Measurements from ENCODE around the gene PARD3. TPM values are rescaled to one million over a fixed set of nuclear protein-coding genes. Genes with fewer than 3 reads are reported as not detected.

PARD3 gene
- total and polyA plus RNA-seq, 10 of the 15 experiments (the other 5 are each of a cell fraction or from before 2014, with no cell fraction given): 2.6 to 43.1 (median 13.9) TPM

- TF ChIP-seq ZBTB40 (IDR thresholded peaks at IDR 0.05; ENCODE audit: borderline replicate concordance): no peak
- TF ChIP-seq SIN3A (IDR thresholded peaks at IDR 0.05; ENCODE audit: low read depth, low read length): peak; percentile 14; the same call in 1 of the 2 replicates
- peak; percentile 91 to 98 (median 97) for TF ChIP-seq CTCF (IDR thresholded peaks at IDR 0.05 in 2 of 3, conservative IDR thresholded peaks at IDR 0.05 in 1 of 3; ENCODE audit: control insufficient read depth in 2 of 3, extremely low read depth in 1 of 3, insufficient read depth in 1 of 3, low read depth in 3 of 3, low read length in 3 of 3)
- no peak for TF ChIP-seq RUNX3 (IDR thresholded peaks at IDR 0.05; ENCODE audit: low read length)
- no peak for TF ChIP-seq PAX8 (IDR thresholded peaks at IDR 0.05)
- 0 out of 2 replicates have a peak, but pooled peaks have one; percentile 23 for TF ChIP-seq MTA2 (IDR thresholded peaks at IDR 0.05; ENCODE audit: low read depth)
- no peak for TF ChIP-seq IRF5 (IDR thresholded peaks at IDR 0.05; ENCODE audit: borderline replicate concordance)
- no peak for TF ChIP-seq E2F4 (IDR thresholded peaks at IDR 0.05; ENCODE audit: low read depth, low read length)
- TF ChIP-seq TCF3 (IDR thresholded peaks at IDR 0.05; ENCODE audit: borderline replicate concordance, insufficient read depth, low read depth, low read length): no peak
- peak; percentile 25; the same call in 1 of the 3 replicates for TF ChIP-seq POU2F2 (IDR thresholded peaks at IDR 0.05; ENCODE audit: borderline replicate concordance, low read depth, low read length)
- TF ChIP-seq SREBF1 (IDR thresholded peaks at IDR 0.05; ENCODE audit: low read length): no peak
- TF ChIP-seq, protein P1, sequence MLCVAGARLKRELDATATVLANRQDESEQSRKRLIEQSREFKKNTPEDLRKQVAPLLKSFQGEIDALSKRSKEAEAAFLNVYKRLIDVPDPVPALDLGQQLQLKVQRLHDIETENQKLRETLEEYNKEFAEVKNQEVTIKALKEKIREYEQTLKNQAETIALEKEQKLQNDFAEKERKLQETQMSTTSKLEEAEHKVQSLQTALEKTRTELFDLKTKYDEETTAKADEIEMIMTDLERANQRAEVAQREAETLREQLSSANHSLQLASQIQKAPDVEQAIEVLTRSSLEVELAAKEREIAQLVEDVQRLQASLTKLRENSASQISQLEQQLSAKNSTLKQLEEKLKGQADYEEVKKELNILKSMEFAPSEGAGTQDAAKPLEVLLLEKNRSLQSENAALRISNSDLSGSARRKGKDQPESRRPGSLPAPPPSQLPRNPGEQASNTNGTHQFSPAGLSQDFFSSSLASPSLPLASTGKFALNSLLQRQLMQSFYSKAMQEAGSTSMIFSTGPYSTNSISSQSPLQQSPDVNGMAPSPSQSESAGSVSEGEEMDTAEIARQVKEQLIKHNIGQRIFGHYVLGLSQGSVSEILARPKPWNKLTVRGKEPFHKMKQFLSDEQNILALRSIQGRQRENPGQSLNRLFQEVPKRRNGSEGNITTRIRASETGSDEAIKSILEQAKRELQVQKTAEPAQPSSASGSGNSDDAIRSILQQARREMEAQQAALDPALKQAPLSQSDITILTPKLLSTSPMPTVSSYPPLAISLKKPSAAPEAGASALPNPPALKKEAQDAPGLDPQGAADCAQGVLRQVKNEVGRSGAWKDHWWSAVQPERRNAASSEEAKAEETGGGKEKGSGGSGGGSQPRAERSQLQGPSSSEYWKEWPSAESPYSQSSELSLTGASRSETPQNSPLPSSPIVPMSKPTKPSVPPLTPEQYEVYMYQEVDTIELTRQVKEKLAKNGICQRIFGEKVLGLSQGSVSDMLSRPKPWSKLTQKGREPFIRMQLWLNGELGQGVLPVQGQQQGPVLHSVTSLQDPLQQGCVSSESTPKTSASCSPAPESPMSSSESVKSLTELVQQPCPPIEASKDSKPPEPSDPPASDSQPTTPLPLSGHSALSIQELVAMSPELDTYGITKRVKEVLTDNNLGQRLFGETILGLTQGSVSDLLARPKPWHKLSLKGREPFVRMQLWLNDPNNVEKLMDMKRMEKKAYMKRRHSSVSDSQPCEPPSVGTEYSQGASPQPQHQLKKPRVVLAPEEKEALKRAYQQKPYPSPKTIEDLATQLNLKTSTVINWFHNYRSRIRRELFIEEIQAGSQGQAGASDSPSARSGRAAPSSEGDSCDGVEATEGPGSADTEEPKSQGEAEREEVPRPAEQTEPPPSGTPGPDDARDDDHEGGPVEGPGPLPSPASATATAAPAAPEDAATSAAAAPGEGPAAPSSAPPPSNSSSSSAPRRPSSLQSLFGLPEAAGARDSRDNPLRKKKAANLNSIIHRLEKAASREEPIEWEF (IDR thresholded peaks at IDR 0.05; ENCODE audit: insufficient replicate concordance, low read depth, low read length): no peak
- no peak for TF ChIP-seq HDGF (IDR thresholded peaks at IDR 0.05)
- TF ChIP-seq RELA (IDR thresholded peaks at IDR 0.05; ENCODE audit: borderline replicate concordance, partially characterized antibody): no peak
These were observed 177.6 kb downstream of the PARD3 start (continued) for GRCh38 chr10:34637418-34637911.

Data from GM12878 (cell line).